GM23248 (cell line): ENCODE results near the gene ABCC10. TPM values are rescaled to one million over a fixed set of nuclear protein-coding genes. Genes with fewer than 3 reads are reported as not detected.
"Not testable (repeated sequence)": the region's sequence is repeated elsewhere in the genome, so short reads cannot be mapped to it uniquely, and the experiment has no call there.

Experiments
- DNase-seq: peaks from one replicate; pipeline ENCODE4 v3.0.0-alpha.2; 2015
- H2AFZ ChIP-seq: fragments of 200-600 bp; sonication (generic); 2 replicates; pipeline ENCODE4 v1.6.1; 2016; ENCODE audit warnings: antibody characterized with exemption
- H3F3A ChIP-seq: fragments of 200-600 bp; sonication (generic); 2 replicates; pipeline ENCODE4 v1.6.1; 2016; ENCODE audit warnings: mild to moderate bottlenecking, antibody characterized with exemption, mixed run types; ENCODE audit not compliant: insufficient read depth
- H3K27ac ChIP-seq: fragments of 200-600 bp; sonication (generic); 2 replicates; pipeline ENCODE4 v1.5.1; 2016; ENCODE audit warnings: mild to moderate bottlenecking
- H3K27me3 ChIP-seq: fragments of 200-600 bp; sonication (generic); replicated peaks from 2 replicates; pipeline ENCODE4 v1.6.1; 2016; ENCODE audit warnings: mild to moderate bottlenecking; ENCODE audit not compliant: insufficient read depth
- H3K36me3 ChIP-seq: fragments of 200-600 bp; sonication (generic); 2 replicates; pipeline ENCODE4 v1.6.1; 2016; ENCODE audit warnings: low read depth, mild to moderate bottlenecking
- H3K4me1 ChIP-seq: fragments of 200-600 bp; sonication (generic); 2 replicates; pipeline ENCODE4 v1.6.1; 2016; ENCODE audit warnings: mild to moderate bottlenecking; ENCODE audit not compliant: insufficient read depth
- H3K4me2 ChIP-seq: fragments of 200-600 bp; sonication (generic); one replicate; pipeline ENCODE4 v1.6.1; 2016; ENCODE audit warnings: mild to moderate bottlenecking; ENCODE audit not compliant: unreplicated experiment
- H3K4me3 ChIP-seq: fragments of 200-600 bp; sonication (generic); 2 replicates; pipeline ENCODE4 v1.5.1; 2016; ENCODE audit warnings: mild to moderate bottlenecking
- H3K79me2 ChIP-seq: fragments of 200-600 bp; sonication (generic); 2 replicates; pipeline ENCODE4 v1.6.1; 2016; ENCODE audit warnings: mild to moderate bottlenecking; ENCODE audit not compliant: insufficient read depth
- H3K9ac ChIP-seq: fragments of 200-600 bp; sonication (generic); 2 replicates; pipeline ENCODE4 v1.6.1; 2016; ENCODE audit warnings: mild to moderate bottlenecking
- H3K9me2 ChIP-seq: fragments of 200-600 bp; sonication (generic); 2 replicates; pipeline ENCODE4 v1.6.1; 2016; ENCODE audit warnings: mixed run types, mild to moderate bottlenecking, moderate library complexity; ENCODE audit not compliant: insufficient read depth
- H3K9me3 ChIP-seq: fragments of 200-600 bp; sonication (generic); one replicate; pipeline ENCODE4 v1.6.1; 2017; ENCODE audit warnings: low read depth
- H4K20me1 ChIP-seq: fragments of 200-600 bp; sonication (generic); 2 replicates; pipeline ENCODE4 v1.6.0; 2016; ENCODE audit not compliant: insufficient read depth
- EZH2 ChIP-seq: fragments of 200-600 bp; sonication (generic); IDR thresholded peaks from 2 replicates; pipeline ENCODE4 v1.6.1; 2018; ENCODE audit warnings: antibody characterized with exemption, mild to moderate bottlenecking; ENCODE audit not compliant: insufficient read depth, poor library complexity, severe bottlenecking
- EZH2phosphoT487 ChIP-seq: fragments of 200-600 bp; sonication (generic); IDR thresholded peaks from 2 replicates; pipeline ENCODE4 v1.6.1; 2018; ENCODE audit warnings: antibody characterized with exemption, moderate library complexity, mild to moderate bottlenecking, low read depth; ENCODE audit not compliant: insufficient read depth
- WGBS, 2 experiments: methylation state at CpG; one replicate each; pipeline ENCODE4 v1.1.6; 2015 to 2017; ENCODE audit warnings: low lambda C conversion rate in 2 of 2, low coverage in 1 of 2; ENCODE audit errors: missing lambda C conversion rate in 2 of 2; 5-methylcytosine and 5-hydroxymethylcytosine counted together
- in situ Hi-C: fragments of 300-500 bp; cut with MboI; formaldehyde crosslinking; loops from 2 replicates; pipeline ENCODE4 v1.15.0; 2020
- polyA plus RNA-seq: library from polyadenylated mRNA; unstranded; fragments of >200 nt; fragmentation: Nextera tagmentation; extraction: Ambion mirVana; gene quantifications from 2 replicates; pipeline ENCODE4 v1.2.1, GENCODE V29; 2016
- total RNA-seq: library from RNA; depleted of rRNA; stranded (reverse); fragments of >200 nt; shearing (Covaris generic); gene quantifications from 2 replicates; pipeline ENCODE4 v1.2.3, GENCODE V29; 2014

Gene ABCC10
- total and polyA plus RNA-seq, 2 experiments from 2014 or later, result 20.0 to 21.3 TPM

DNA sequence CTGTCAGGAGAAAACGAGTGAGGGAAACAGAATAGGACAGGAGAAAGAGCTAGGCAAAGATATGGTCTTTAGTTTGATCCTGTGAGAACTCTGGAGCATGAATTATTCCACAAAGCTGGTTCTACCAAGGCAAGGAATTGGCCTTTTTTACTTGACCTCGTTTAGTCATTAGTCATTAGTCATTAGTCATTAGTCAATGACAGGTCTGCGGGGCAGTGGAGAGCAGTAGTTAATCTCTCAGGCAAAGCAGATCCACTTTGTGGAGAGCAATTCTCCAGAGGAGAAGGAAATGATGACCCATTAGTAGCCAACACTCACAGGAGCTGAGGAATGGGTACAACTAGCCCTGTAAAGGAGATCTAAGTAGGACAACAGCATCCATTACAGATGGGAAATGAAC lies 22.0 kb upstream of the ABCC10 start:
- Histone ChIP-seq H3F3A (no peaks in the 10 kb centered on the region), H3K9me2 (no peaks in the 10 kb centered on the region), H3K27ac (no peak overlapping the region), H3K4me3 (no peak overlapping the region), H3K79me2 (no peaks in the 10 kb centered on the region), H2AFZ (no peak overlapping the region), H3K4me2 (no peak overlapping the region), H3K9me3 (no peaks in the 10 kb centered on the region), H4K20me1 (no peaks in the 10 kb centered on the region), H3K9ac (no peak overlapping the region), H3K36me3 (no peaks in the 10 kb centered on the region), H3K27me3 (no peaks in the 10 kb centered on the region; the same call in 1 of the 2 replicates), H3K4me1 (no peaks in the 10 kb centered on the region)
- 22 to 25% methylated on average over 3 of the region's 3 CpGs for WGBS, 2 experiments
- peak; percentile 31 for DNase-seq
- in situ Hi-C loops, result no loop called here
- TF ChIP-seq EZH2phosphoT487 (no peak), EZH2 (no peak)

DNA sequence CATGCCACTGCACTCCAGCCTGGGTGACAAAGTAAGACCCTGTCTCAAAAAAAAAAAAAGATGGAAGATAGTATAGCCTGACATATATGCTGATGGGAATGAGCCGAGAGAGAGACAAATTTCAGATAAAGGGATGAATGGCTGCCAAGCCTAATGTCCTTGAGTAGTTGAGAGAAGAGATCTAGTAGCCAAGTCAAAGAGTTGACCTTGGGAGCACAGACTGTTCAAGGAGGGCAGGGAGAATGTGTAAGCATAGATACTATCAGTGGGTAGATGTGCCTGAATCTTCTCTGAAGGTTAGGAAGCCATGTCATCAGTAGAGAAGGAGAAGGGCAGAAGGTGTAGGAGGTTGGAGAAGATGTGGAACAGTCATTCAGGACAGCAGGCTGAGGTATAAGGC lies 20.0 kb upstream of the ABCC10 start:
- H3K9ac ChIP-seq, result no peak overlapping the region
- H3K79me2 ChIP-seq, result no peaks in the 10 kb centered on the region
- H3K9me2 ChIP-seq, result no peaks in the 10 kb centered on the region
- H3K36me3 ChIP-seq, result no peaks in the 10 kb centered on the region
- TF ChIP-seq EZH2 (no peak), EZH2phosphoT487 (no peak)
- H3K27me3 ChIP-seq, result no peaks in the 10 kb centered on the region; the same call in 1 of the 2 replicates
- H3K27ac ChIP-seq, result no peak overlapping the region
- in situ Hi-C loops, result no loop called here
- no peaks in the 10 kb centered on the region for H4K20me1 ChIP-seq
- no peak overlapping the region for H2AFZ ChIP-seq
- no peak overlapping the region for H3K4me3 ChIP-seq
- WGBS, 2 experiments, result 66 to 94% methylated on average over 1 of the region's 1 CpG
- H3F3A ChIP-seq, result no peaks in the 10 kb centered on the region
- H3K4me1 ChIP-seq, result no peaks in the 10 kb centered on the region
- no peaks in the 10 kb centered on the region for H3K9me3 ChIP-seq
- DNase-seq, result no peak
- H3K4me2 ChIP-seq, result no peak overlapping the region

DNA sequence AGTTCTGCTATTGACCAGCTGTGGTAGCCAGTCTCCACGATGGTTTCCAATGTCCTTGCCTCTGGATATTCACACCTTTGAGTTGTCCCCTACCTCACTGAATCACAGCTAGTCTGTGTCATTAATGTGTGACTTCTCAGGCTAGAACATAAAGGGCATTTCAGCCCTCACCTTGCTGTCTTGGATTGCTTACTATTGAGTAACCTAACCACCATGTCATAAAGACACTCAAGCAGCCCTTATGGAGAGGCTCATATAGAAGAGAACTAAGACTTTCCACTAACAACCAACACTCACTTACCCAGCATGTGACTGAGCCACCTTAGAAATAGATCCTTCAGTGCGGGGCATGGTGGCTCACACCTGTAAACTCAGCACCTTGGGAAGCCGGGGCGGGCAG lies 19.1 kb upstream of the ABCC10 start:
- H3K4me2 ChIP-seq, result no peak overlapping the region
- no peaks in the 10 kb centered on the region for H3K9me2 ChIP-seq
- H3K4me3 ChIP-seq, result no peak overlapping the region
- H2AFZ ChIP-seq, result no peak overlapping the region
- no peaks in the 10 kb centered on the region; the same call in 1 of the 2 replicates for H3K27me3 ChIP-seq
- no peaks in the 10 kb centered on the region for H4K20me1 ChIP-seq
- 82 to 83% methylated on average over 4 of the region's 4 CpGs for WGBS, 2 experiments
- no peak overlapping the region for H3K9ac ChIP-seq
- no peaks in the 10 kb centered on the region for H3K79me2 ChIP-seq
- DNase-seq, result no peak
- no peaks in the 10 kb centered on the region for H3K36me3 ChIP-seq
- in situ Hi-C loops, result no loop called here
- no peak for TF ChIP-seq EZH2
- no peak for TF ChIP-seq EZH2phosphoT487
- no peaks in the 10 kb centered on the region for H3K4me1 ChIP-seq
- H3F3A ChIP-seq, result no peaks in the 10 kb centered on the region
- no peak overlapping the region for H3K27ac ChIP-seq
- H3K9me3 ChIP-seq, result no peaks in the 10 kb centered on the region

DNA sequence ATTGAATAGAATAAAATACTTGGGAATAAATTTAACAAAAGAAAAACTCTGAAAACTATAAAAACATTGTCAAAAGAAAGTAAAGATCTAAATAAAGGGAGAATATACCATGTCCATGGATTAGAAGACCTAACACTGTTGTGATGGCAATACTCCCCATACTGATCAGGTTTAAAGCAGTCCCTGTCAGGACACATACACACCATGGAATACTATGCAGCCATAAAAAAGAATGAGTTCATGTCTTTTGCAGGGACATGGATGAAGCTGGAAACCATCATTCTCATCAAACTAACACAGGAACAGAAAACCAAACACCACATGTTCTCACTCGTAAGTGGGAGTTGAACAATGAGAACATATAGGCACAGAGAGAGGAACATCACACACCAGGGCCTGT lies 16.6 kb upstream of the ABCC10 start:
- 50 to 78% methylated on average over 1 of the region's 1 CpG for WGBS, 2 experiments
- in situ Hi-C loops, result not testable (repeated sequence)

DNA sequence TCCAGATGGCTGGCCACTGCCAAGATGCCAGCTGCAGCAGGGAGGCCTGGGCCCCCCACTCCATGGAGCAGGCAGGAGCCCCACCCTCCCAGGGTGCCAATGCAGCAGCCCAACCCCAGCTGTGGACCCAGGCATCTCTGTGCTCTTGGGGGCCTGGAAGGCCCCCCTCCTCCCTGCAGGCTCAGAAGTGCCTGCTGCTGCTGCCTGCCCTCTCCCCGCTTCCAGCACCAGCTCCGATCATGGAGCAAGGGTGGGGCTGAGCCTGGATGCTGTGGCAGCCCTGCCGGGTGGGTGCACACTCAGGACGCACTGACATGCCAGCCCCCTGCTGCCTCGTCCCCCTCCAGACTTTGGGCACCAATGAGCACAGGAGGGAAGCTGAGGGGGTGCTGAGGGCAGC lies 14.8 kb upstream of the ABCC10 start:
- Histone ChIP-seq H3K4me3 (no peak overlapping the region), H3K79me2 (no peaks in the 10 kb centered on the region), H3K9me2 (no peaks in the 10 kb centered on the region), H3K4me2 (no peak overlapping the region), H3F3A (no peaks in the 10 kb centered on the region), H3K36me3 (no peaks in the 10 kb centered on the region), H3K27me3 (no peaks in the 10 kb centered on the region; the same call in 1 of the 2 replicates), H3K9me3 (no peaks in the 10 kb centered on the region), H3K9ac (no peak overlapping the region), H3K27ac (no peak overlapping the region), H2AFZ (no peak overlapping the region), H3K4me1 (no peaks in the 10 kb centered on the region), H4K20me1 (no peaks in the 10 kb centered on the region)
- DNase-seq, result no peak
- TF ChIP-seq EZH2, result no peak
- no peak for TF ChIP-seq EZH2phosphoT487
- in situ Hi-C loops, result no loop called here
- 23 to 41% methylated on average over 4 to 5 of the region's 5 CpGs for WGBS, 2 experiments

More for the DNA sequence above, 16.6 kb upstream of the ABCC10 start:
- H3F3A ChIP-seq, H3K4me2 ChIP-seq, H3K9me3 ChIP-seq, DNase-seq, H3K27me3 ChIP-seq, H3K4me3 ChIP-seq, H3K9me2 ChIP-seq, H3K36me3 ChIP-seq, H3K4me1 ChIP-seq, H3K27ac ChIP-seq, H4K20me1 ChIP-seq, H3K9ac ChIP-seq, H2AFZ ChIP-seq, H3K79me2 ChIP-seq: not testable (repeated sequence)
